GM12874 (cell line): Measurements from ENCODE around the gene SPOP.

Experiments used
- CTCF ChIP-seq: IDR thresholded peaks from 2 replicates; pipeline ENCODE4 v1.5.1; 2011; ENCODE audit warnings: low read depth, mild to moderate bottlenecking, control low read depth, low read length, moderate library complexity; ENCODE audit not compliant: insufficient read depth

Gene SPOP

DNA sequence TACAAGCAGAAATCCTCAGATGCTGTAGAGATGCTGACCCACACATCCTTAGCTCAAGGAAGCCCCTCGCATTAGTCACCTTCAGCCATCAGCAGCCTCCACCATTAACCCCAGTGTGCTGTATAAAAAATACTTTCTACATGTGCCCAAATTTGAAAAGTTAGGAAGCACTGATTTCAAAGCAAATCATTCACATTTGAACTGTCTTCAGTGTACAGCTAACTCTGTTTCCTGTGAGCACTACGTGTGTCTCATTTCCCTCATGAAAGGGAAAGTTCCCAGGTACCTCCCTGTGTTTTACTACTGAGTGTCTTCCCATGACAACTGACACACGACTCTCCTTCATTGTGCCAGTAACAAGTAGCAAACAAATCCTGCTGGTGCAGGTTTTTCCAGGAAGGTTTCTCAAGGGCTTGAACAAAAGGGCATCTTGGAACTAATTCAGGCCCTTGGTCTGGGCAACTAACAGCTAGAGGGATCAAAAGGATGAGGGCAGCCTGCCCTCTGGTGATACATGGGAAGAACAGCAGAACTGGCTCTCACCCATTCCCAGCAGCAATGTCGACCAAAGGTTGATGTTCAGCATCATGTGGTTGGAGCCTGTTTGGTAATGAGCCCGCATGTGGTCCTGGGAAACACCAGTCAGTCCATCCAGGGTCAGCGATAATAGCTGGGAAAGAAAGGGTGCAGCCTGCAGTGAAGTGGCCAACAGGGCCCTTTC is 25.8 kb upstream of the SPOP start:
- TF ChIP-seq CTCF, result peak; percentile 35; the same call in 1 of the 2 replicates

DNA sequence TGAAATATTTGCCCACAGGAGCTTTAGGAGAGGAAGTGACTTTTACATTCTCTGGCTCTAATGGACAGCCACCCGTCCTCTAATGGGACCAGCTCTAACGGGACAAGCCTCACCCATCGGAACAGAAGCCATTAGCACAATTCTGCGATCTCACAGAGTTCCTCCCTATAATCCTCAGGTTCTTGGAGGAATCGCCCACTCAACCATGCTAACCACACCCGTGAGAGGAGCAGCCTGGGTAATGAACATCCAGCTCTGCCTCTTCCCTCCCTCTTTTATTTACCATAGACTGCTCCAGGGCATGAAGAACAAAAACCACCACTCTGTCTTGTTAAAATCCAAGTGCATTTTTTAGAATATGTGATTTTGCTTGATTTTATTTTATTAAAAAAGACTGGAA is 23.1 kb upstream of the SPOP start:
- TF ChIP-seq CTCF, result no peak

DNA sequence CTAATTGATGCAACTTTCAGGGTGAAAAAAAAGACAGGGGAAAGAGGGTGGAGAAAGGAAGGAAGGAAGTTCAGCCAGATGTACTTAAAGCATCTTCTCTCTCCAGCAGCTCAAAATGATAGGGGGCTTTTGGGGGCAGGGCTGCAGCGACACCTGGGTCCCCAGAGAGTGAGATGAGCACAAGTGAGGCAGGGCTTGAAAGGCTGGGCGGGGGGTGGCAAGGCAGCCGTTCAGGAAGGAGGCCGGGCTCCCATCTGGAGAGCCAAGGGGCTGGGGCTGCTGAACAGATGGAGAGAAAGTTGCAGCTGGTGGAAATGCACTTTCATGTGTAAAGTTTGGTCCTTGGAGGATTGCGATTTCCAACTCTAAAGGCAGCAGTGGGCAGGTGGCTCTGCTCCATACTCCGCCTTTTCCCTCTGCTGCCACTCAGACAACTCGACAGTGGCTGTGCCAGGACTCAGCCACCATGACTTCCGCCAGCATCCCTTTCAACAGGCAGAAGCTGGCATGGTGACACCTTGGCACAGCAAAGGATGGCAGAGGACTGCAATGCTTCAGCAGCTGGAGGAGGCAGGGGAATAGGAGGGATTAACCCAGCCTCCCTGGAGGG is 22.2 kb upstream of the SPOP start:
- no peak for TF ChIP-seq CTCF

DNA sequence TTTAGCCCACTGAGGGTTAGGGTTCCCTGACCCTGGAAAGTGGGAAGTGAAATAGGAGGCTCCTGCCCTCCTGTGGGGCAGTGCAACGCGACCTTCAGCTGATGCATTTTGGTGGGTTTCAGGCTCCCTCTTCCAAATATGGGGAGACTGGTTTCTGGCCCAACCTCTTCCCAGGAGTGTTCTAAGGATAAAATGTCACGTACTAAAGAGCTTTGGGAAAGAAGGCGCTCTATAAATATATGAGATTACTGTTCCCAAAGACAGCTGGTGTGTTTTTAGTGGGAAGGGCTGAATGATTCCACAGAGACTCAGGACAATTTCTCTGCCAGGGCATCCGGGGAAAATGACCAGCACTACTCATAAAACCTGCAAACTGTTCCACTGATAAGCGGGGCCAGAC is 20.1 kb upstream of the SPOP start:
- TF ChIP-seq CTCF, result no peak

DNA sequence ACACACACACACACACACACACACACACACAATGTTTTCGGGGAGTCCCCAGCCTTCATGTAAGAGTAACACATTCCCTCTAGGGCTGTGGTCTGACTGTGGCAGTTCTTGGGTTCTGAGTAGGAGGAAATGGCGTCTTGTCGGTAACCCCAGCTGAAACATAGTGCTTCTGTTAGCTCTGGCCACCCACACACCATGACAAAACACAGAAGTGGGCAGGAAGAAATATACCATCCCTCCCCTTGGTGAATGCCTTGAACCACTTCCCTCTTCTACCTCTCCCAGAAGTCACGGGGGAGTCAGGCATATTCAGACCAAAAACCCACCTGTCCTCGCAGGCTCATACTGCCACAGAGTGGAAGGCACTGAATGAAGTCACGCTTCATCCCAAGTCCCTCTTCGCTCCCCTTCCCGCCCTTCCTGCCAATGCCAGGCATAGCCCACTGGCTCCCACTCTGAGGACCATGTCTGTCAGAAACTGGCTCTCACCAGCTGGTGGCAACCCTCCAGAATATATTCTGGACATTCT is 18.4 kb upstream of the SPOP start:
- no peak for TF ChIP-seq CTCF

- TF ChIP-seq CTCF, result no peak
Measured at GRCh38 chr17:49695698-49696232, 17.9 kb upstream of the SPOP start.

- TF ChIP-seq CTCF, result peak; percentile 80
Measured at GRCh38 chr17:49694847-49695697, 17.2 kb upstream of the SPOP start.
